Muscle layer of duodenum (tissue), 2 donors: Measurements from ENCODE around the gene PIGR.

ENCODE experiments used
- H3K27ac ChIP-seq: one replicate; pipeline ENCODE4 v1.7.0; 2013; ENCODE audit warnings: mild to moderate bottlenecking, low read length
- H3K27me3 ChIP-seq: one replicate; pipeline ENCODE4 v1.7.0; 2013; ENCODE audit warnings: low read depth, mild to moderate bottlenecking, control low read depth, low read length
- H3K36me3 ChIP-seq, 2 donors: one replicate each; pipeline ENCODE4 v1.7.0; 2013; ENCODE audit warnings: low read length in 2 of 2, control low read depth in 1 of 2, mild to moderate bottlenecking in 1 of 2; ENCODE audit not compliant: insufficient read depth in 2 of 2, control insufficient read depth in 1 of 2
- H3K4me1 ChIP-seq, 2 donors: one replicate each; pipeline ENCODE4 v1.7.0; 2013; ENCODE audit warnings: low read length in 2 of 2, mild to moderate bottlenecking in 2 of 2, control low read depth in 1 of 2, moderate library complexity in 1 of 2; ENCODE audit not compliant: insufficient read depth in 2 of 2, control insufficient read depth in 1 of 2
- H3K4me3 ChIP-seq, 2 donors: one replicate each; pipeline ENCODE4 v1.7.0; 2013; ENCODE audit warnings: low read length in 2 of 2, low read depth in 1 of 2, mild to moderate bottlenecking in 1 of 2
- H3K9me3 ChIP-seq, 2 donors: one replicate each; pipeline ENCODE4 v1.7.0; 2013; ENCODE audit warnings: low read length in 2 of 2, control low read depth in 1 of 2, mild to moderate bottlenecking in 1 of 2; ENCODE audit not compliant: control insufficient read depth in 1 of 2
- donor health status: healthy.

The PIGR gene

GRCh38 chr1:206905295-206906164, 40.7 kb downstream of the PIGR start:
- H3K9me3 ChIP-seq, result no peaks in the 10 kb centered on the region
- H3K4me3 ChIP-seq, result no peak overlapping the region
- peaks cover 5% of the 10 kb centered on the region for H3K27me3 ChIP-seq
- no peak overlapping the region for H3K27ac ChIP-seq
- no peaks in the 10 kb centered on the region for H3K36me3 ChIP-seq
- peaks cover 0 to 5% of the 10 kb centered on the region in 2 donors for H3K4me1 ChIP-seq

GRCh38 chr1:206904423-206905142, 41.7 kb downstream of the PIGR start:
- Histone ChIP-seq H3K27me3 (no peaks in the 10 kb centered on the region), H3K4me3 (no peak overlapping the region), H3K36me3 (no peaks in the 10 kb centered on the region), H3K9me3 (no peaks in the 10 kb centered on the region), H3K27ac (no peak overlapping the region), H3K4me1 (peaks cover 0 to 5% of the 10 kb centered on the region in 2 donors)

GRCh38 chr1:206903687-206904086, 42.6 kb downstream of the PIGR start:
- H3K4me3 ChIP-seq, result no peak overlapping the region
- H3K27me3 ChIP-seq, result no peaks in the 10 kb centered on the region
- H3K27ac ChIP-seq, result no peak overlapping the region
- H3K4me1 ChIP-seq, result no peaks in the 10 kb centered on the region
- H3K9me3 ChIP-seq, result no peaks in the 10 kb centered on the region
- H3K36me3 ChIP-seq, result no peaks in the 10 kb centered on the region

GRCh38 chr1:206902702-206903101, 43.6 kb downstream of the PIGR start:
- H3K27me3 ChIP-seq, result no peaks in the 10 kb centered on the region
- H3K4me3 ChIP-seq, result no peak overlapping the region
- no peaks in the 10 kb centered on the region for H3K36me3 ChIP-seq
- no peak overlapping the region for H3K27ac ChIP-seq
- no peaks in the 10 kb centered on the region for H3K4me1 ChIP-seq
- no peaks in the 10 kb centered on the region for H3K9me3 ChIP-seq

- Histone ChIP-seq H3K4me1 (no peaks in the 10 kb centered on the region), H3K27ac (no peak overlapping the region), H3K9me3 (no peaks in the 10 kb centered on the region), H3K4me3 (no peak overlapping the region), H3K36me3 (no peaks in the 10 kb centered on the region), H3K27me3 (no peaks in the 10 kb centered on the region)
Measured at GRCh38 chr1:206901944-206902343, 44.3 kb downstream of the PIGR start.

GRCh38 chr1:206900149-206900548, 46.1 kb downstream of the PIGR start:
- Histone ChIP-seq H3K4me3 (no peak overlapping the region), H3K27ac (no peak overlapping the region), H3K9me3 (no peaks in the 10 kb centered on the region), H3K4me1 (no peaks in the 10 kb centered on the region), H3K36me3 (no peaks in the 10 kb centered on the region), H3K27me3 (no peaks in the 10 kb centered on the region)

GRCh38 chr1:206899717-206900116, 46.5 kb downstream of the PIGR start:
- Histone ChIP-seq H3K27ac (no peak overlapping the region), H3K36me3 (no peaks in the 10 kb centered on the region), H3K9me3 (no peaks in the 10 kb centered on the region), H3K4me1 (no peaks in the 10 kb centered on the region), H3K27me3 (no peaks in the 10 kb centered on the region), H3K4me3 (no peak overlapping the region)

GRCh38 chr1:206898915-206899431, 47.3 kb downstream of the PIGR start:
- H3K36me3 ChIP-seq, result no peaks in the 10 kb centered on the region
- no peak overlapping the region for H3K4me3 ChIP-seq
- no peaks in the 10 kb centered on the region for H3K27me3 ChIP-seq
- H3K9me3 ChIP-seq, result no peaks in the 10 kb centered on the region
- H3K27ac ChIP-seq, result no peak overlapping the region
- H3K4me1 ChIP-seq, result no peaks in the 10 kb centered on the region

- H3K27ac ChIP-seq, result no peak overlapping the region
- H3K4me1 ChIP-seq, result no peaks in the 10 kb centered on the region
- no peak overlapping the region for H3K4me3 ChIP-seq
- no peaks in the 10 kb centered on the region for H3K27me3 ChIP-seq
- H3K9me3 ChIP-seq, result no peaks in the 10 kb centered on the region
- H3K36me3 ChIP-seq, result no peaks in the 10 kb centered on the region
Measured at GRCh38 chr1:206898089-206898914, 48.0 kb downstream of the PIGR start.

- H3K4me1 ChIP-seq, result no peaks in the 10 kb centered on the region
- no peaks in the 10 kb centered on the region for H3K9me3 ChIP-seq
- H3K27me3 ChIP-seq, result no peaks in the 10 kb centered on the region
- H3K27ac ChIP-seq, result no peak within 1 kb of the TSS
- no peak within 1 kb of the TSS for H3K4me3 ChIP-seq
- H3K36me3 ChIP-seq, result no peaks in the 10 kb centered on the region
Measured at GRCh38 chr1:206897175-206897574, 49.1 kb downstream of the PIGR start, which contains the start of gene IL24. Gene IL24 (plus strand): TSS chr1:206897443. CDS start chr1:206897833, 390 bp downstream.

- Histone ChIP-seq H3K4me1 (no peaks in the 10 kb centered on the region), H3K9me3 (no peaks in the 10 kb centered on the region), H3K27ac (no peak overlapping the region), H3K27me3 (no peaks in the 10 kb centered on the region), H3K4me3 (no peak overlapping the region), H3K36me3 (no peaks in the 10 kb centered on the region)
Measured at GRCh38 chr1:206896261-206896660, 50.0 kb downstream of the PIGR start.
